ENCODE measurements around the gene PHETA1.
"Not testable (repeated sequence)": the region's sequence is repeated elsewhere in the genome, so short reads cannot be mapped to it uniquely, and the experiment has no call there.

The PHETA1 gene

GRCh38 chr12:111347891-111348644, 20.8 kb downstream of the PHETA1 start:
- no peak for DNase-seq

DNA sequence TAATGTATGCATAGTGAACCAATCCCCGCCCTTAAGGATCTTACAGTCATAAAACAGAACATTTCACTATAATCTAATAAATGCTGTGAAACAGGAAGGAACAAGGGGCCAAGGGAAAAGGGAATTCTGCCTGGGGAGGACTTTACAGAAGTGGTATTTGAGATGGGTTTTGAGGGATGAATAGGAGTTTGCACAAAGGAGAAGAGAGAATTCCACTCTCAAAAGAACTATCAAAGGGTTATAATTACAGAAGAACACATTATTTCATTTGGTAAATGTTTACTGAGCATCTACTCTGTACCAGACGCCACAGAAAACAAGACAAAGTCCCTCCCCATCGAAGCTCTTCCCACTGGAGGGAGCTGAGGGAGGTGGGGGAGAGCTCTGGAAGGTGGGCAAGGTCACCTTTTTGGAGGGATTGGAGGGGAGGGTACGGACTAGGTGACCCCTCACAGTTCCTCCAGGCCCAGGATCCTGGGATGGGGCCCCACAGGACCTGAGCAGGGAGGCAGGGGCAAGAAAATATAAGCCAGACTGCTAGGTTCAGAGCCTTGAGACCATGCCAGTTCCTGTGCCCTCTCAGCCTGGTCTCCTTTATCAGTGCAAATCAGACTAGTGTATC, 24.5 kb downstream of the PHETA1 start:
- no peak for DNase-seq

DNA sequence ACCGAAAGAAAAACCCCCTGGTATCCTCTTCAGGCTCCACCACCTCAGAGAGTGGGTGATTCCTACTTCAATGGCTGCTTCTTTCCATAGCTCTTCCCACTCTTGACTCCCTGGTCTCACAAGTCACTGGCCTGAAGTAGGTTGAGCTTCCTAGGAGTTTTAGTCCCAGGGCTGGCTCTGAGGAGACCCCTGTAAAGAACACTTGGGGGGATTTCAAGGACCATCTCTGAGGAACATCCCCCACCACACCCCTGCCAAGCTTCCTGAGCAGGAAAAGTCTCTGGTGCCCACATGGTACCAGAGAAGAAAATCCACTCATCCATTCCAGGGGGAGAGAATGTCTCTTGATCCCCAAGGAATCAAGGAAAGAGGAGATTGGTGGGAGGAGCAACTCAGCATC, 25.7 kb downstream of the PHETA1 start:
- DNase-seq, result no peak

GRCh38 chr12:111342376-111342775, 26.5 kb downstream of the PHETA1 start:
- no peak for DNase-seq

GRCh38 chr12:111341426-111342065, 27.3 kb downstream of the PHETA1 start:
- no peak for DNase-seq

DNA sequence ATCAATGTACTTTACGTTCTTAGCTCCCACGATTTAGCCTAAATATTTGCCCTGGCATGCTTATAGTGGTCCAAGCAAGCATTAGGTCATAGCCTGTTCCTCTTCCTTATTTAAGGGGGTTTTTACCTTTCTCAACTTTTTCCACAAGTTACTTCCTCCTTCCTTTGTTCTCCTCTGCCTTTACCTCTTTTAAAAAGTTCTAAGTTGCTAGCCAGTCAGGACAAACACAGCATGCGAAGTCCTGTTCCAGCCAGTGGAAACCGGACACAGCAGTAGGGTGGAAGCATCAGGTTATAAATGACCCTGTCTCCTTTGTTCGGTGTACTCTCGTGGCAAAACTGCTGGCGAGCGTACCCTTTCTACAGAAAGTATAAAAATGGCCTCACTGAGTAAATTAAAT, 28.2 kb downstream of the PHETA1 start:
- DNase-seq, result not testable (repeated sequence)

GRCh38 chr12:111340231-111340630, 28.7 kb downstream of the PHETA1 start:
- DNase-seq, result no peak

- no peak for DNase-seq
Measured at GRCh38 chr12:111339321-111339938, 29.5 kb downstream of the PHETA1 start.

GRCh38 chr12:111338096-111338495, 30.8 kb downstream of the PHETA1 start:
- no peak for DNase-seq

GRCh38 chr12:111337371-111337770, 31.5 kb downstream of the PHETA1 start:
- no peak for DNase-seq

DNA sequence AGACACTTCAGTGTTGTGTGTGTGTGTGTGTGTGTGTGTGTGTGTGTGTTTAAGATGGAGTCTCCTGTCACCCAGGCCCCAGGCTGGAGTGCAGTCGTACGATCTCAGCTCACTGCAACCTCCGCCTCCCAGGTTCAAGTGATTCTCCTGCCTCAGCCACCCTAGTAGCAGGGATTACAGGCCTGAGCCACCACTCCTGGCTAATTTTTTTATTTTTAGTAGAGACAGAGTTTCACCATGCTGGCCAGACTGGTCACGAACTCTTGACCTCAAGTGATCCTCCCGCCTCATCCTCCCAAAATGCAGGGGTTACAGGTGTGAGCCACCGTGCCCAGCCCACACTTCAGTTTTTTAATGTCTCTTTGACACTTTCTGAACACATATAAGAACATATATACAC, 32.5 kb downstream of the PHETA1 start:
- not testable (repeated sequence) for DNase-seq

GRCh38 chr12:111335811-111336210, 33.1 kb downstream of the PHETA1 start:
- DNase-seq, result no peak

GRCh38 chr12:111335301-111335700, 33.6 kb downstream of the PHETA1 start:
- not testable (repeated sequence) for DNase-seq

DNA sequence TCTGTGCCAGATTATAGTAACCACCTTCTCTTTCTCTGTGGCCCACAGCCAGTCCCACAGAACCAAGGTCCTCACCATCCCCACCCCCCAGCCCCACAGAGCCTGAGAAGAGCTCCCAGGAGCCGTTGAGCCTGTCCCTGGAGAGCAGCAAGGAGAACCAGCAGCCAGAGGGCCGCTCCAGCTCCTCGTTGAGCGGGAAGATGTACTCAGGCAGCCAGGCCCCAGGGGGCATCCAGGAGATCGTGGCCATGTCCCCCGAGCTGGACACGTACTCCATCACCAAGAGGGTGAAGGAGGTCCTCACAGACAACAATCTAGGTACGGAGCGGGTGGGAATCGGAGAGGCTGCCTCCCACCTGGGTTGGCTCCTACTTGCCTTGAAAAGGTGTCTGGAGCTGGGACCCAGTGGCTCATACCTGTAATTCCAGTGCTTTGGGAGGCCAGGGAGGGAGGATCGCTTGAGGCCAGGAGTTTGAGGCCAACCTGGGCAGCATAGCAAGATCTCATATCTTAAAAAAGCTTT, 34.4 kb downstream of the PHETA1 start:
- no peak for DNase-seq

DNA sequence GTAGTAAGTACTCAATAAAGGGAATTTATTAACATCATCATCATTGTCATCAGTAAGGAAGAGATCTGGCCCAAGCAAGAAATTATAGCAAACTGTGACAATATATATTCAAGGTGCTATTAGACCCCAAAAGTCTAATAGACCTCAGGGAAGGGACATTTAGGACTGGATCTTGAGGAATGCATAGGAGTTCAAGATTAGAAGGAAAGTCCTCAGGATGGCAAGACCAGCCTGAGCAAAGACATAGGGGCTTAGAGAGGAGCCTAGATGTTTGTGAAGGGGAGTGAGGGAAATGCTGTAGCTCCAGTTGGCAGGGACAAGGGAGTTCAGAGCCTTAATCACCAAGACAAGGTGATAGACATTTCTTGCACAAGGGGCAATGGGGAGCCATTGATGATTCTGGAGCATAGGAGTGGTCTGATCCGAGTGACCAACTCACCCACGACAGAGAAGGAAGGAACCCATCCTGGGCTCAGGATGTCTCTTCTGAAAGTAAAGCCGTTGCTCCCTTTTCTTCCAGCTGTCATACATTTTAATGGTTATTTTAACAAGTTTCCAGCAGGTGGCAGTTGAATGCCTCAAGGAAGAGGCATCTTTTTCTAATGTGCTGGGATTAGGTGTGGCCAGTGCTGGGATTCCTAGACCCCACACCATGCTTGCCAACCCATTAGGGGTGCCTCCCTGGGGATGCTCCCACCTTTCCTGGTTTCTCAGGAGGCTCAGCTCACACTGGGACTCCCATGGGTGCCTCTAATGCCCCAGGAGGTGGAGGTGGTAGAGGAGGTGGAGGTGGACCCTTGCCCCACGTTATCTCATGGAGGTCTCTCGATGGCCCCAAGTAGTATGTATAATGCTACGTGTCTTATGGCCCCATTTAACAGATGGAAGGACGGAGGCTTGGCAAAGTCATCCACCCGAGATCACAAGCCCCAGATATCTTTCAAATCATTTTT, 37.8 kb downstream of the PHETA1 start:
- DNase-seq, result no peak

DNA sequence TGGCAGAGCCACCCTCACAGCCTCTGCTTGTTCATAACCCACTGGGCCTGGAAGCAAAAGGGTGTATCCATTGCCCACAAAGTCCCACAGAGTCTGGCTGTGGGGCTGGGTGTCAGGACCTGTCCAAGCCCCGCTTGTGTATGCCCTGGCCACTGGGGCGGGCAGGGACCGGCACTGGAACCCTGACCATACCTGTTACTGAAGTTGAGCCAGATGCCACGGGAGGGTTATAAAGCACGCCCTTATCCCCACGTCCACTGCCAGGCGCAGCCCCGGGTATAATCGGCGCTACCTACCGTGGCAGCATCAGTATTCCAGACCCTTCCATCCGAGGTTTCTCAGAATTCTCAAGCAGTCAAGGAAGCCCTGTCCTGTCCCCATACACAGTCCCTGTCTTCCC, 40.8 kb downstream of the PHETA1 start:
- DNase-seq, result no peak

DNA sequence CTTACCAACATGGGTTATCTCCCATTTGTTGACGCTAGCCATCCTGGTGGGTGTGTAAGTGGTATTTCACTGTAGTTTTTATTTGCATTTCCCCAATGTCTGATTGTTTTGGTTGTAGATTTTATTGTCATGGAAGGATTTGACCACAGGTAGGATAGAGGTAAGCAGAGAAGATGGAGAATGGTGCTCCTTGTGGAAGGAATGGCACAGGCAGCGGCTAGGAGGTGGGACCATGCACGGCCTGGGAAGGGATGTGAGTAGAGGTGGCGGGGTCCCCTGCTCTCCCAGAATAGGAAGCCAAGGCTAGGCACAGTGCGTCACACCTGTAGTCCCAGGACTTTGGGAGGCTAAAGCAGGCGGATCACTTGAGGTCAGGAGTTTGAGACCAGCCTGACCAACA, 41.4 kb downstream of the PHETA1 start:
- DNase-seq, result no peak

GRCh38 chr12:111322336-111323250, 46.3 kb downstream of the PHETA1 start:
- DNase-seq, result no peak

DNA sequence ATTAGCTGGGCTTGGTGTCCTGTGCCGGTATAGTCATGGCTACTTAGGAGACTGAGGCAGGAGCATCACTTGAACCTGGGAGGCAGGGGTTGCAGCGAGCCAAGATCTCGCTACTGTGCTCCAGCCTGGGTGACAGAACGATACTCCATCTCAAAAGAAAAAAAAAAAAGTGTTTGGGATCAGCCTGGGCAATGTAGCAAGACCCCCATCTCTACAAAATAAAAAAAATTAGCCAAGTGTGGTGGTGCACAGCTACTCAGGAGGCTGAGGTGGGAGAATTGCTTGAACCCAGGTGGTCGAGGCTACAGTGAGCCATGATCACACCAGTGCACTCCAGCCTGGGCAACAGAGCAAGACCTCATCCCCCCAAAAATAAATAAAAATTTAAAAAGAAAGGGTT, 47.6 kb downstream of the PHETA1 start:
- DNase-seq, result no peak

DNA sequence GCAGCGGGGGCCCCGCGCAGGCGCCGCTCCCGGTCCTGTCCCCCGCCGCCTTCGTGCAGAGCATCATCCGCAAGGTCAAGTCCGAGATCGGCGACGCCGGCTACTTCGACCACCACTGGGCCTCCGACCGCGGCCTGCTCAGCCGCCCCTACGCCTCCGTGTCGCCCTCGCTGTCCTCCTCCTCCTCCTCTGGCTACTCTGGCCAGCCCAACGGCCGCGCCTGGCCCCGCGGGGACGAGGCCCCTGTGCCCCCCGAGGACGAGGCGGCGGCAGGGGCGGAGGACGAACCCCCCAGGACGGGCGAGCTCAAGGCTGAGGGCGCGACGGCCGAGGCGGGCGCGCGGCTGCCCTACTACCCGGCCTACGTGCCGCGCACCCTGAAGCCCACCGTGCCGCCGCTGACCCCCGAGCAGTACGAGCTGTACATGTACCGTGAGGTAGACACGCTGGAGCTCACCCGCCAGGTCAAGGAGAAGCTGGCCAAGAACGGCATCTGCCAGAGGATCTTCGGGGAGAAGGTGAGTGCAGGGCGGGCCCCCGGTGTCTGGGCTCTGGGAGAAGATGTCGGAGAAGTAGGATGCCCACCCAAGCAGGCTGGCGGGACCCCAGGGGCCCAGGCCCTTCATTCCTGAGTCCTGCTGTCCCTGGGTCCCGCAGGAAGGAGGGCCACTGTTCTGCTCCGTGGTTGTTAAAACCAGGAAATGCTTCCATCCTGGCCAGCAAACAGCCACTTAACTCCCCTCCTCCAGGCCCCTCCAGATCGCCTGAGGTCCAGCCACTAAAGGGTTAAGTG, 48.4 kb downstream of the PHETA1 start:
- DNase-seq, result no peak

Data from activated T-cell treated with anti-CD3 and anti-CD28 coated beads, Interleukin-2, amount 50 U/mL, for 1 hour (primary cell).